Neural cell (in vitro differentiated cells): Measurements from ENCODE around the gene SLC16A12.

Source experiments
- CTCF ChIP-seq: fragments of 450-650 bp; IDR thresholded peaks from 2 replicates; pipeline ENCODE4 v1.5.1; 2014; ENCODE audit warnings: antibody characterized with exemption, mild to moderate bottlenecking, moderate library complexity; ENCODE audit not compliant: poor library complexity, severe bottlenecking
- EP300 ChIP-seq: fragments of 450-650 bp; conservative IDR thresholded peaks from 2 replicates; pipeline ENCODE4 v1.6.1; 2014; ENCODE audit warnings: antibody characterized with exemption, mild to moderate bottlenecking, moderate library complexity; ENCODE audit not compliant: poor library complexity, severe bottlenecking
- EZH2 ChIP-seq: fragments of 200-600, 300-800 bp; shearing (Covaris generic), sonication (generic); IDR thresholded peaks from 2 replicates; pipeline ENCODE4 v1.6.1; 2014; ENCODE audit warnings: antibody characterized with exemption, low read length, borderline replicate concordance, mild to moderate bottlenecking; ENCODE audit not compliant: insufficient read depth, poor library complexity, severe bottlenecking
- POLR2AphosphoS5 ChIP-seq: IDR thresholded peaks from 2 replicates; pipeline ENCODE4 v1.6.1; 2012
- RAD21 ChIP-seq: fragments of 450-650 bp; conservative IDR thresholded peaks from 2 replicates; pipeline ENCODE4 v1.6.1; 2014; ENCODE audit warnings: antibody characterized with exemption, mild to moderate bottlenecking, moderate library complexity
- SMC3 ChIP-seq: fragments of 450-650 bp; conservative IDR thresholded peaks from 2 replicates; pipeline ENCODE4 v1.6.1; 2014; ENCODE audit warnings: antibody characterized with exemption, mild to moderate bottlenecking, moderate library complexity; ENCODE audit not compliant: poor library complexity
- TF ChIP-seq, protein P1 (sequence below): IDR thresholded peaks from 2 replicates; pipeline ENCODE4 v1.6.1; 2012; ENCODE audit warnings: borderline replicate concordance

DNA sequence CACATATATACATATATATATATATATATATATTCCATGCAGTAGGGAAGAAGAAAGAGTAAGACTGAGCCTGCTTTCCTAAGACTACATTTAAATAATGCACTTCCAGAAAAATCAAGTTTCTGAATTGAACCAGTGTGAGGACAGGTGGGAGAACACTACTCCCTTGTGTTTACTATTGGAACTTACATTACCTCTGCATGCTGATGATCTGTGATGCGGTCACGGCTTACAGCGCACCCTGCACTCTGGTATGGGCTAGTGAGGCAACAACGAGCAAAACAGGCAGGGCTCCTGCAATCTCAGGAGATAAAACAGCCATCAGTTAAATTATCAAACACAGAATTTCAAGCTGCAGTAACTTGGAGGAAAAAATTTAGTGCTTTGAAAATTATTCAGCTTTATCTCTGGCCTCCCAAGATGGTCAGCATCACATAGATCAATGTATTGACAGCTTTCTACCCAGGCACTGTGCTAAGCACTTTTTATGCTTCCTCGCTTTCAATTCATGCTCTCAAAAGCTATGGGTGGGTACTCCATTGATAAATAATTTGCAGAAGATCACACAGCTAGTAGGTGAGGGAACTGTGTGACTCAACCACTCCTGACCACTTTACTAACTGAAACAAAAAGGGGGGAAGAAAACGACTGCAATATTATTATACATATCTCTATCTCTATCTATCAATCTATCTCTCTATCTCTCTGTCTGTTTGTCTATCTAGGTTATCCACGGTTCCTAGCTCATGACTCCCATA lies 20.5 kb upstream of the SLC16A12 start:
- no peak for TF ChIP-seq SMC3
- TF ChIP-seq CTCF, result no peak
- TF ChIP-seq, protein P1, sequence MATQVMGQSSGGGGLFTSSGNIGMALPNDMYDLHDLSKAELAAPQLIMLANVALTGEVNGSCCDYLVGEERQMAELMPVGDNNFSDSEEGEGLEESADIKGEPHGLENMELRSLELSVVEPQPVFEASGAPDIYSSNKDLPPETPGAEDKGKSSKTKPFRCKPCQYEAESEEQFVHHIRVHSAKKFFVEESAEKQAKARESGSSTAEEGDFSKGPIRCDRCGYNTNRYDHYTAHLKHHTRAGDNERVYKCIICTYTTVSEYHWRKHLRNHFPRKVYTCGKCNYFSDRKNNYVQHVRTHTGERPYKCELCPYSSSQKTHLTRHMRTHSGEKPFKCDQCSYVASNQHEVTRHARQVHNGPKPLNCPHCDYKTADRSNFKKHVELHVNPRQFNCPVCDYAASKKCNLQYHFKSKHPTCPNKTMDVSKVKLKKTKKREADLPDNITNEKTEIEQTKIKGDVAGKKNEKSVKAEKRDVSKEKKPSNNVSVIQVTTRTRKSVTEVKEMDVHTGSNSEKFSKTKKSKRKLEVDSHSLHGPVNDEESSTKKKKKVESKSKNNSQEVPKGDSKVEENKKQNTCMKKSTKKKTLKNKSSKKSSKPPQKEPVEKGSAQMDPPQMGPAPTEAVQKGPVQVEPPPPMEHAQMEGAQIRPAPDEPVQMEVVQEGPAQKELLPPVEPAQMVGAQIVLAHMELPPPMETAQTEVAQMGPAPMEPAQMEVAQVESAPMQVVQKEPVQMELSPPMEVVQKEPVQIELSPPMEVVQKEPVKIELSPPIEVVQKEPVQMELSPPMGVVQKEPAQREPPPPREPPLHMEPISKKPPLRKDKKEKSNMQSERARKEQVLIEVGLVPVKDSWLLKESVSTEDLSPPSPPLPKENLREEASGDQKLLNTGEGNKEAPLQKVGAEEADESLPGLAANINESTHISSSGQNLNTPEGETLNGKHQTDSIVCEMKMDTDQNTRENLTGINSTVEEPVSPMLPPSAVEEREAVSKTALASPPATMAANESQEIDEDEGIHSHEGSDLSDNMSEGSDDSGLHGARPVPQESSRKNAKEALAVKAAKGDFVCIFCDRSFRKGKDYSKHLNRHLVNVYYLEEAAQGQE, result no peak
- no peak for TF ChIP-seq RAD21
- no peak for TF ChIP-seq EP300
- TF ChIP-seq POLR2AphosphoS5, result no peak
- TF ChIP-seq EZH2, result no peak
